SK-N-MC (cell line): ENCODE results near the gene ZSWIM8.

Experiments used
- EZH2 ChIP-seq: fragments of 200-600 bp; sonication (generic); IDR thresholded peaks from one replicate; pipeline ENCODE4 v1.6.1; 2017; ENCODE audit warnings: antibody characterized with exemption
- POLR2AphosphoS5 ChIP-seq: IDR thresholded peaks from 2 replicates; pipeline ENCODE4 v1.6.1; 2012; ENCODE audit warnings: mild to moderate bottlenecking, low read depth, low read length, borderline replicate concordance

GRCh38 chr10:73840056-73840402 lies 54.6 kb downstream of the ZSWIM8 start:
- TF ChIP-seq EZH2 (no peak), POLR2AphosphoS5 (no peak)
